C4-2B (cell line): ENCODE measurements around the gene DEPDC4.

ENCODE experiments used
- ZFX ChIP-seq: fragments of 450-650 bp; IDR thresholded peaks from 2 replicates; pipeline ENCODE4 v1.6.1; 2017
- TF ChIP-seq, protein P1 (sequence below): fragments of 450-650 bp; conservative IDR thresholded peaks from 2 replicates; pipeline ENCODE4 v1.5.1; 2017; ENCODE audit warnings: mild to moderate bottlenecking

- TF ChIP-seq, protein P1, sequence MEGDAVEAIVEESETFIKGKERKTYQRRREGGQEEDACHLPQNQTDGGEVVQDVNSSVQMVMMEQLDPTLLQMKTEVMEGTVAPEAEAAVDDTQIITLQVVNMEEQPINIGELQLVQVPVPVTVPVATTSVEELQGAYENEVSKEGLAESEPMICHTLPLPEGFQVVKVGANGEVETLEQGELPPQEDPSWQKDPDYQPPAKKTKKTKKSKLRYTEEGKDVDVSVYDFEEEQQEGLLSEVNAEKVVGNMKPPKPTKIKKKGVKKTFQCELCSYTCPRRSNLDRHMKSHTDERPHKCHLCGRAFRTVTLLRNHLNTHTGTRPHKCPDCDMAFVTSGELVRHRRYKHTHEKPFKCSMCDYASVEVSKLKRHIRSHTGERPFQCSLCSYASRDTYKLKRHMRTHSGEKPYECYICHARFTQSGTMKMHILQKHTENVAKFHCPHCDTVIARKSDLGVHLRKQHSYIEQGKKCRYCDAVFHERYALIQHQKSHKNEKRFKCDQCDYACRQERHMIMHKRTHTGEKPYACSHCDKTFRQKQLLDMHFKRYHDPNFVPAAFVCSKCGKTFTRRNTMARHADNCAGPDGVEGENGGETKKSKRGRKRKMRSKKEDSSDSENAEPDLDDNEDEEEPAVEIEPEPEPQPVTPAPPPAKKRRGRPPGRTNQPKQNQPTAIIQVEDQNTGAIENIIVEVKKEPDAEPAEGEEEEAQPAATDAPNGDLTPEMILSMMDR: no peak
- peak; percentile 47 for TF ChIP-seq ZFX
Measured at GRCh38 chr12:100267603-100268281, 863 bp upstream of the DEPDC4 start.
